ENCODE data around the gene PLEKHO2.
"Not testable (repeated sequence)": the region's sequence is repeated elsewhere in the genome, so short reads cannot be mapped to it uniquely, and the experiment has no call there.

GRCh38 chr15:64798905-64799304 is 42.8 kb upstream of the PLEKHO2 start:
- TF ChIP-seq REST (IDR thresholded peaks at IDR 0.05; ENCODE audit: low read depth, low read length); CTCF (IDR thresholded peaks at IDR 0.05); RAD21 (IDR thresholded peaks at IDR 0.05; ENCODE audit: low read length); TAF1 (IDR thresholded peaks at IDR 0.05; ENCODE audit: borderline replicate concordance, low read depth, low read length); GABPA (IDR thresholded peaks at IDR 0.05; ENCODE audit: low read depth); ELF1 (IDR thresholded peaks at IDR 0.05); RFX5 (IDR thresholded peaks at IDR 0.05; ENCODE audit: low read length); POLR2AphosphoS5 (IDR thresholded peaks at IDR 0.05; ENCODE audit: low read depth, low read length); TEAD4 (IDR thresholded peaks at IDR 0.05; ENCODE audit: borderline replicate concordance, insufficient read depth); MEF2A (IDR thresholded peaks at IDR 0.05; ENCODE audit: borderline replicate concordance, low read depth): not testable (repeated sequence)
- TF ChIP-seq, protein P1, sequence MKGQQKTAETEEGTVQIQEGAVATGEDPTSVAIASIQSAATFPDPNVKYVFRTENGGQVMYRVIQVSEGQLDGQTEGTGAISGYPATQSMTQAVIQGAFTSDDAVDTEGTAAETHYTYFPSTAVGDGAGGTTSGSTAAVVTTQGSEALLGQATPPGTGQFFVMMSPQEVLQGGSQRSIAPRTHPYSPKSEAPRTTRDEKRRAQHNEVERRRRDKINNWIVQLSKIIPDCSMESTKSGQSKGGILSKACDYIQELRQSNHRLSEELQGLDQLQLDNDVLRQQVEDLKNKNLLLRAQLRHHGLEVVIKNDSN (IDR thresholded peaks at IDR 0.05; ENCODE audit: borderline replicate concordance, low read depth), result not testable (repeated sequence)
